ENCODE data around the gene GTPBP2.
A peak's percentile ranks its signal among the peaks of the same experiment; 100 is the strongest.

The GTPBP2 gene

DNA sequence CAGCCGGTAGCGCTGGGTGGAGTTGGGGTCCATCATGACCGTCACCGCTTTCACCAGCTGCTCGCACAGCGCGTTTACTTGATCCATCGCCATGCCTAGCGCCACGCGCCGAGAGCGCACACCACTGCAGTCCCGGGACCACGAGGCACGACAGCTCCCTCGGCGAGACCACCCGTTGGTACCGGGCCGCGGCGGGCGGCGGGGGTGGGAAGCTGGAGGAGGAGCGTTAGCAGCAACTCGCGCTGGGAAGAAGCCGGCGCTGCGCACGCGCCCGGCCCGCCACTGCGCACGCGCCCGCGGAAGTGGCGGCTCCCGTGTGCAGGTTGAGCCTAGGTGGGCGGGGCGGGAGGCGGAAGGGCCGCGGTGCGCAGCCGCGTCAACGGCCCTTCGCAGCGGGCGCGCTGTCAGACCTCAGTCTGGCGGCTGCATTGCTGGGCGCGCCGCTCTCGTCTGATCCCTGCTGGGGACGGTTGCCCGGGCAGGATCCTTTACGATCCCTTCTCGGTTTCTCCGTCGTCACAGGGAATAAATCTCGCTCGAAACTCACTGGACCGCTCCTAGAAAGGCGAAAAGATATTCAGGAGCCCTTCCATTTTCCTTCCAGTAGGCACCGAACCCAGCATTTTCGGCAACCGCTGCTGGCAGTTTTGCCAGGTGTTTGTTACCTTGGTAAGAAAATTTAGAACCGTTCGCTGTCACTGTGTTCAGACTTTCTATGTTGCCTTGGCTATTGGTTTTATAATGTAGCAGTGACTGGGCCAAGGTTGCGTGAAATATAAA, 53.1 kb downstream of the GTPBP2 start, which contains the start of the genes POLH and XPO5:
Gene POLH (plus strand): TSS at position 414 of the 780 bp plus-strand sequence. CDS start 6,135 bp downstream, outside the sequence.
Gene XPO5 (minus strand): TSS at position 267 of the 780 bp plus-strand sequence. CDS start 174 bp downstream, at position 93.
- DNase-seq, result peak; percentile 97

GRCh38 chr6:43575105-43575771, 53.8 kb downstream of the GTPBP2 start:
- DNase-seq, result no peak

DNA sequence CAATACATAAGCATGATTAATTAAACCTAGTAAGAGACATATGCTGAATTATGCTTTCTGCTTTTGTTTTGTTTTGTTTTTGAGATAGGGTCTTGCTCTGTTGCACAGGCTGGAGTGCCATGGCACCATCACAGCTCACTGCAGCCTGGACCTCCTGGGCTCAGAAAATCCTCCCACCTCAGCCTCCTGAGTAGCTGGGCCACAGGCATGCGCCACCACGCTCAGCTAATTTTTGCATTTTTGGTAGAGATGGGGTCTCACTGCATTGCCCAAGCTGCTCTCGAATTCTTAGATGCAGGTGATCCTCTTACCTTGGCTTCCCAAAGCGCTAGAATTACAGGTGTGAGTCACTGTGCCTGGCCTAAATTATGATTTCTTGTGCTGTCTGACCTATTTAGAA, 57.0 kb downstream of the GTPBP2 start:
- DNase-seq, result no peak

GRCh38 chr6:43570876-43571441, 58.1 kb downstream of the GTPBP2 start:
- no peak for DNase-seq

Measured in activated effector memory CD4-positive, alpha-beta T cell treated with anti-CD3 and anti-CD28 coated beads, Interleukin-2, amount 50 U/mL, for 16 hours (primary cell).